ENCODE data around the gene KCNK5.

GRCh38 chr6:39274471-39274870 is 45.2 kb upstream of the KCNK5 start:
- TF ChIP-seq CTCF (IDR thresholded peaks at IDR 0.05; ENCODE audit: borderline replicate concordance, extremely low read depth, low read length, poor library complexity, severe bottlenecking): no peak
- TF ChIP-seq EZH2 (IDR thresholded peaks at IDR 0.05; ENCODE audit: borderline replicate concordance, low read depth, low read length, severe bottlenecking): no peak
